GM20000 (cell line): ENCODE measurements around the gene TSPOAP1.

Source experiments
- DNase-seq: peaks from one replicate; pipeline ENCODE4 v3.0.0; 2012; ENCODE audit warnings: low spot score
- CTCF ChIP-seq: IDR thresholded peaks from 2 replicates; pipeline ENCODE4 v1.5.1; 2012; ENCODE audit warnings: mild to moderate bottlenecking, control low read depth; ENCODE audit errors: extremely low read depth, missing control alignments

Gene TSPOAP1

GRCh38 chr17:58265902-58266875 is 62.4 kb downstream of the TSPOAP1 start:
- no peak for DNase-seq
- no peak for TF ChIP-seq CTCF

- DNase-seq, result no peak
- no peak for TF ChIP-seq CTCF
Observed at GRCh38 chr17:58265271-58265670, 63.3 kb downstream of the TSPOAP1 start.

GRCh38 chr17:58264407-58265103 is 64.0 kb downstream of the TSPOAP1 start:
- TF ChIP-seq CTCF, result no peak
- DNase-seq, result no peak

- TF ChIP-seq CTCF, result no peak
- no peak for DNase-seq
Observed at GRCh38 chr17:58263773-58264172, 64.8 kb downstream of the TSPOAP1 start.

GRCh38 chr17:58262149-58262548 is 66.4 kb downstream of the TSPOAP1 start:
- no peak for TF ChIP-seq CTCF
- no peak for DNase-seq

- DNase-seq, result no peak
- peak; percentile 7 for TF ChIP-seq CTCF
Observed at GRCh38 chr17:58254803-58255202, 73.8 kb downstream of the TSPOAP1 start.

GRCh38 chr17:58253082-58253481 is 75.5 kb downstream of the TSPOAP1 start:
- TF ChIP-seq CTCF, result no peak
- no peak for DNase-seq
